AG04450 (cell line): ENCODE measurements around the gene RNF4. TPM values are rescaled to one million over a fixed set of nuclear protein-coding genes. Genes with fewer than 3 reads are reported as not detected.

Experiments used
- CTCF ChIA-PET: fragments of 300-600, 350-600 bp; formaldehyde crosslinking; extraction: SDS; loops from one replicate; lab custom pipeline; 2022; ENCODE audit warnings: antibody characterized with exemption, inconsistent platforms; lab: Charles Lee
- POLR2A ChIA-PET: fragments of 350-600 bp; formaldehyde crosslinking; extraction: SDS; loops from one replicate; lab custom pipeline; 2021; ENCODE audit warnings: antibody characterized with exemption, inconsistent platforms; lab: Yijun Ruan, JAX
- DNase-seq: peaks from one replicate; pipeline ENCODE4 v3.0.0-alpha.2; 2011; ENCODE audit warnings: low read depth, low spot score
- H3K27ac ChIP-seq: one replicate; pipeline ENCODE4 v1.5.1; 2012; ENCODE audit warnings: low read depth, low read length, control low read depth
- H3K27me3 ChIP-seq: one replicate; pipeline ENCODE4 v1.6.0; 2012; ENCODE audit warnings: low read length; ENCODE audit not compliant: control insufficient read depth, insufficient read depth
- H3K4me3 ChIP-seq: 2 replicates; pipeline ENCODE4 v1.5.1; 2011; ENCODE audit warnings: mild to moderate bottlenecking, low read depth, low read length, control low read depth
- H3K9me3 ChIP-seq: 2 replicates; pipeline ENCODE4 v1.5.1; 2012; ENCODE audit warnings: low read length; ENCODE audit not compliant: control insufficient read depth, insufficient read depth
- polyA minus RNA-seq: library from RNA; depleted of rRNA, polyadenylated mRNA; stranded (reverse); fragments of >200 nt; gene quantifications from 2 replicates; pipeline ENCODE4 v1.2.3, GENCODE V29; 2011; rRNA and poly(A)+ RNA removed
- polyA plus RNA-seq: library from polyadenylated mRNA; depleted of rRNA; stranded (reverse); fragments of >200 nt; gene quantifications from 2 replicates; pipeline ENCODE4 v1.2.3, GENCODE V29; 2011; rRNA removed
- TF ChIP-seq, protein P1 (sequence below): IDR thresholded peaks from 2 replicates; pipeline ENCODE4 v1.5.1; 2011; ENCODE audit warnings: low read depth, low read length, control low read depth, inconsistent platforms

The RNF4 gene, protein sequence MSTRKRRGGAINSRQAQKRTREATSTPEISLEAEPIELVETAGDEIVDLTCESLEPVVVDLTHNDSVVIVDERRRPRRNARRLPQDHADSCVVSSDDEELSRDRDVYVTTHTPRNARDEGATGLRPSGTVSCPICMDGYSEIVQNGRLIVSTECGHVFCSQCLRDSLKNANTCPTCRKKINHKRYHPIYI
- polyA plus RNA-seq = 83.1 and 95.4 TPM in 2 replicates
- 84.3 and 91.9 TPM in 2 replicates for polyA minus RNA-seq

DNA sequence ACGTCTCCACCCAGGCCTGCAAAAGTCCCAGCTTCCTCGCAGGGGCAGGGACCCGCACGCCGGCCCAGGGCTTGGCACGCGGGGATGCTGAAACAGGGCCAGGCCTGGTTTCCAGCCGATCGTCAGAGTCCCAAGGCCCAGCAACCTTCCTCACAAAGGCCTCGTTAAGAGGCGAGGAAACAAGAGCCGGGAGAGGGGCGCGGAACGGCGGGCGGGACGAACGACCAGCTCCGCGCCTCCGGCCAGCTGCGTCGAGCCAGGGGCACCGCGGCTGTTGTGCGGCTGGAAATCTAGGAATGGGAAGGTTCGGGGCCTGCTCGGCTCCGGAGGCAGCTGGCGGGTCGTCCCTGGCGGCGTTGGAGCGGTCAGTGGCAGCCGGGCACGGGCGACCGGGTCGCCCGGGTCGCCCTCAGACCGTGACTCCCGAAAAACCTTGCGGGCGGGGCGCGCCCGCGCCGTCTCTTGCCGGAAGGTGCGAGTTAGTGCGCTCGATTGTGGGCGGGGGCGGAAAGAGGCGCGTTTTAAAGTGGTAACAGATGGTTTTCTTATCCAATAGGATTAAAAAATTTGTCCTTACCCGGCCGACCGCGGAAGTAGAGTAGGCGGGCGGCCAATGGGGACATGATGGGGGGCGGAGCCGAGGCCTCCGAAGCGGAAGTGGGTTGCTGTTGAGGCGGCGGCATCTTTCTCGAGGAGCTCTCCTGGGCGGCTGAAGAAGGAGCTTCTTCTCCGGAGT, at the start of gene RNF4:
Gene RNF4 (plus strand): TSS at position 651 of the 736 bp plus-strand sequence. CDS start 21,388 bp downstream, outside the sequence.
- ChIA-PET POLR2A (interaction anchor here (0.5 to 1.9 kb wide), 7 partner anchors 50 to 227 kb away, joined by 3 to 8 read pairs (median 5); partner anchors contain the start of genes CFAP99, HAUS3, MXD4 and POLN), CTCF (interaction anchor here (0.6 to 0.9 kb wide), 3 partner anchors 226 to 249 kb away, joined by 3 to 4 read pairs (median 4); no protein-coding TSS in a partner anchor)
- no peaks in the 10 kb centered on the region for H3K27me3 ChIP-seq
- H3K27ac ChIP-seq = peak within 1 kb of the TSS; percentile 77
- H3K9me3 ChIP-seq = peaks cover 5% of the 10 kb centered on the region
- peak; percentile 87 for DNase-seq
- TF ChIP-seq, protein P1, sequence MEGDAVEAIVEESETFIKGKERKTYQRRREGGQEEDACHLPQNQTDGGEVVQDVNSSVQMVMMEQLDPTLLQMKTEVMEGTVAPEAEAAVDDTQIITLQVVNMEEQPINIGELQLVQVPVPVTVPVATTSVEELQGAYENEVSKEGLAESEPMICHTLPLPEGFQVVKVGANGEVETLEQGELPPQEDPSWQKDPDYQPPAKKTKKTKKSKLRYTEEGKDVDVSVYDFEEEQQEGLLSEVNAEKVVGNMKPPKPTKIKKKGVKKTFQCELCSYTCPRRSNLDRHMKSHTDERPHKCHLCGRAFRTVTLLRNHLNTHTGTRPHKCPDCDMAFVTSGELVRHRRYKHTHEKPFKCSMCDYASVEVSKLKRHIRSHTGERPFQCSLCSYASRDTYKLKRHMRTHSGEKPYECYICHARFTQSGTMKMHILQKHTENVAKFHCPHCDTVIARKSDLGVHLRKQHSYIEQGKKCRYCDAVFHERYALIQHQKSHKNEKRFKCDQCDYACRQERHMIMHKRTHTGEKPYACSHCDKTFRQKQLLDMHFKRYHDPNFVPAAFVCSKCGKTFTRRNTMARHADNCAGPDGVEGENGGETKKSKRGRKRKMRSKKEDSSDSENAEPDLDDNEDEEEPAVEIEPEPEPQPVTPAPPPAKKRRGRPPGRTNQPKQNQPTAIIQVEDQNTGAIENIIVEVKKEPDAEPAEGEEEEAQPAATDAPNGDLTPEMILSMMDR = no peak
- peak within 1 kb of the TSS; percentile 89 for H3K4me3 ChIP-seq

DNA sequence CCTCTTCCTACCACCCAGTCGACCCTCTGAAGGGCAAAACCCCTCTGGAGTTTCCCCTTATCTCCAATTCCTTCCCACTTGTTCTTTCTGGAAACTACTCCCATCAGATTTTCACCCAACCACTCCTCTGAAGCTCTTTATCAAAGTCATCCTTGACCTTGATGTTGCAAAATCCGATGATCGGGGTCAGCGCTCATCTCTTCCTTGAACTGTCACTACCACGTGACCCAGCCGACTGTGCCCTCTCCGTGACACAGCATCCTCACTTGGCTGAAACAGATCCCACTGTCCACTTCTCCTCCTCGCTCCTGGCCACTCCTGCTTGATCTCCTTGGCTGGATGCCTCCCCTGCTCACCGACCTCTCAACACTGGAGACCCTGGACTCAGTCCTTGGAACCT, 49.1 kb upstream of the RNF4 start:
- ChIA-PET POLR2A (no interaction called here), CTCF (no interaction called here)
- TF ChIP-seq, protein P1 = no peak
- Histone ChIP-seq H3K4me3 (no peak overlapping the region), H3K9me3 (no peaks in the 10 kb centered on the region; the same call in 1 of the 2 replicates), H3K27ac (no peak overlapping the region), H3K27me3 (peaks cover 65% of the 10 kb centered on the region)
- DNase-seq = no peak

DNA sequence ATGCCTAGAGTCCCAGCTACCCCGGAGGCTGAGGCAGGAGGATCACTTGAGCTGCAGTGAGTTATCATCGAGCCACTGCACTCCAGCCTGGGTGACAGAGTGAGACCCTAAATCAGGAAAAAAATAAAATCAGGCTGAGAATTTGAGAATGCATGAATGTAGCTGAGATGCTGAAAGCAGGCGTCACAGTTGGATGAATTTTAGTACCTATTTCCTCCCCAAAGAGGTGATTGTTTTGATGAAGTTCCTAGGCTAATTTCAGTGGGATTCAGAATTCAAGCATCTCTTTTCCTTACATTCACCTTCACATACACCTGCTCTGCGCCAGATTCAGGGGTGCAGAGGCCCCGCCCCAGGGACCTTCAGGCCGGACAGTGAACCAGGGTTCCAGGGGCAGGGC, 47.0 kb upstream of the RNF4 start:
- TF ChIP-seq, protein P1 = no peak
- DNase-seq = no peak
- ChIA-PET POLR2A (no interaction called here), CTCF (no interaction called here)
- Histone ChIP-seq H3K27ac (no peak overlapping the region), H3K4me3 (no peak overlapping the region), H3K27me3 (peaks cover 52% of the 10 kb centered on the region), H3K9me3 (no peaks in the 10 kb centered on the region; the same call in 1 of the 2 replicates)

DNA sequence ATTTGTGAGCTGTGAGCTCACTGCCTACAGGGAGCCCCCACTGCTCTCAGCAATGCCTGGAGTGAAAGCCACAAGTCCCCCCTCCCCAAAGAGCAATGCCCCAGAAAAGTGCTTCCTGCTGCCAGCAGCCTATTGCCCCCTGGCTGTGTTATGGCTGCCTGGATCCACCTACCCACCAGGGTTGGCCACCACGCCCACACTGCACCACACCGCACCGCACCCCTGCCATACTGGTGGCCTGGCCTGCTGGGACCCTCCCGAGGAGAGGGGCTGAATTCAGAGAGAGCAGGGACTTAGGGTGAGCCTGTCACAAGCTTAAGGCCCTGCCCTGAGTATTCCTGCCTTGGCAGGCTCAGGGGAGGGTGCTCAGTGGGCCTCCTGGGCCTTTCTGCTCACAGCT, 45.8 kb upstream of the RNF4 start:
- Histone ChIP-seq H3K27ac (no peak overlapping the region), H3K27me3 (peaks cover 45% of the 10 kb centered on the region), H3K4me3 (no peak overlapping the region), H3K9me3 (no peaks in the 10 kb centered on the region; the same call in 1 of the 2 replicates)
- ChIA-PET CTCF (interaction anchor here (1.0 kb wide), 1 partner anchor 10 kb away, joined by 3 read pairs; no protein-coding TSS in a partner anchor), POLR2A (no interaction called here)
- DNase-seq = no peak
- TF ChIP-seq, protein P1 = no peak

DNA sequence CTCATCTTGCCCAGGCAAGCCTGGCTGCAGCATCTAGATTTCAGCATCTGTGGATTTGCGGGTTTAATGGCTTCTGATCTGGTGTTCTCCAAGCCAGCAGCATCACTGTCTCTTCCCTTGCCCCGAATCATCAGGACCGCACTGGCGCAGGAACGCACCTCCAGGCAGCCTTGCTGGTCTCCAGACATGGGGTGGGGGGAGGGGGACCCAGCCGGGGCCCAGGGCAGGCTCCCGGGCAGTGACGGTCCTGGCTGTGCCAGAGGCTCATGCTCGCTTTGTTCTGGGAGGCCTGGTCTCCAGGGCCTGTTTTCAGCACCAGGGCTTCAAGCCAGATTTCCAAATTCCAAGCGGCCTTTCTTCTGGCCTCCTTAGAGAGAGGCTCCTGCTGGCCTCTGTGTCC, 45.2 kb upstream of the RNF4 start:
- DNase-seq = no peak
- CTCF ChIA-PET = interaction anchor here (1.0 kb wide), 1 partner anchor 10 kb away, joined by 3 read pairs; no protein-coding TSS in a partner anchor
- TF ChIP-seq, protein P1 = no peak
- Histone ChIP-seq H3K9me3 (peaks cover under 1% of the 10 kb centered on the region; the same call in 1 of the 2 replicates), H3K4me3 (no peak overlapping the region), H3K27me3 (peaks cover 44% of the 10 kb centered on the region), H3K27ac (no peak overlapping the region)
- POLR2A ChIA-PET = no interaction called here
